GM21367 (cell line): ENCODE data around the gene C4B.
"Not testable (repeated sequence)": the region's sequence is repeated elsewhere in the genome, so short reads cannot be mapped to it uniquely, and the experiment has no call there.

Source experiments
- ATAC-seq: cut with Tn5 transposase; IDR thresholded peaks from one replicate; pipeline ENCODE4 v1.9.1; 2021; ENCODE audit not compliant: unreplicated experiment

C4B gene

GRCh38 chr6:31980998-31981397 lies 33.6 kb upstream of the C4B start:
- ATAC-seq = not testable (repeated sequence)

- ATAC-seq = not testable (repeated sequence)
These were observed 32.9 kb upstream of the C4B start, which contains the start of gene C4A for GRCh38 chr6:31981744-31982143. TSS of gene C4A (plus strand) at chr6:31982057. CDS start at chr6:31982108, 51 bp downstream.

GRCh38 chr6:31989363-31989762 lies 25.2 kb upstream of the C4B start:
- ATAC-seq = not testable (repeated sequence)

DNA sequence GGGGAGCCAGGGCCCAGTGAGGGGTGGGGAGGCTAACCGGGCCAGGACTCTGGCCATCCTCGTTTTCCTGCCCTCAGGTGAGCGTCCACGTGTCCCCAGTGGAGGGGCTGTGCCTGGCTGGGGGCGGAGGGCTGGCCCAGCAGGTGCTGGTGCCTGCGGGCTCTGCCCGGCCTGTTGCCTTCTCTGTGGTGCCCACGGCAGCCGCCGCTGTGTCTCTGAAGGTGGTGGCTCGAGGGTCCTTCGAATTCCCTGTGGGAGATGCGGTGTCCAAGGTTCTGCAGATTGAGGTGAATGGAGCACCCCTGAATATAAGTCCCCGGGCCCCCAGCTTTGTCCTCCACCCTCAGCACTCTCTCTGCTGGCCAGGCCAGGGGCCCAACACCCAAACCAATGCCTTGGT lies 20.2 kb upstream of the C4B start:
- not testable (repeated sequence) for ATAC-seq

DNA sequence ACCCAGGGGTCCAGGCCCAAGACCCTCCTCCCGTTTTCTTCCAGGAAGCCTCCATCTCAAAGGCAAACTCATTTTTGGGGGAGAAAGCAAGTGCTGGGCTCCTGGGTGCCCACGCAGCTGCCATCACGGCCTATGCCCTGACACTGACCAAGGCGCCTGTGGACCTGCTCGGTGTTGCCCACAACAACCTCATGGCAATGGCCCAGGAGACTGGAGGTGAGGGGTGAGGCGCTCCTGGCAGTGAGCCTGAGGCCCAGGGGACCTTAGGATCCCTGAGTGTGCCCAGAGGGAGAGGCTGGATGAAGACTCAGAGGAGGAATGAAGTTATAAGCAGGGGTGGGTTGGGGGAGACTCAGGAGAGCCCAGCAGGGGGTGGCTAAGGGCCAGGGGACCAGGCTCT lies 18.2 kb upstream of the C4B start:
- ATAC-seq = not testable (repeated sequence)

DNA sequence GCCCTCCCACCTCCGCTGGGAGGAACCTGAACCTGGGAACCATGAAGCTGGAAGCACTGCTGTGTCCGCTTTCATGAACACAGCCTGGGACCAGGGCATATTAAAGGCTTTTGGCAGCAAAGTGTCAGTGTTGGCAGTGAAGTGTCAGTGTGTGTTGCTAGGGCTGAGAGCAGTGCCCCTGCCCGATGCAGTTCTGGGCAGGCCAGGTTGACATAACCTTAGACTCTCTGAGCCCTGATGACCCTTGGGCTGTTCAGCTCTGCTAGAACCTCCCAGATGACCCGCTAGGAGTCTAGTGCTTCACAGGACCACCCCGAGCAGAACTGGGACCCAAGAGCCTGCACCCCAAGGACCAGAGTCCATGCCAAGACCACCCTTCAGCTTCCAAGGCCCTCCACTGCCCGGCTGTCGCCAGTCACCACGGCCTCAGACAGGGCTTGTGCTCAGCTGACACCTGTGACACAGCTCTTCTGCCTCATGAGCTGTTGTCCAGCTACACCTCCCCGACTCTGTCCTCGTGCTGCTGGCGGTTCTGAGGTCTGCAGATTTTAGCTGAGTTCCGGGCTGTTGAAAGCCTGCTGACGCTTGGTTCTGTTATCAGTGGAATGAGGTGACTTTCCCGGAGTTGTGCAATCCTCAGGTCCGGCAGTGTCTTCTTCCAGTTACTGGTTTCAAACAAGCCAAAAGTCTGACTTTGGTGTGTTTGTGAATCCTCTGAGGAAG lies 11.9 kb upstream of the C4B start:
- ATAC-seq = not testable (repeated sequence)

DNA sequence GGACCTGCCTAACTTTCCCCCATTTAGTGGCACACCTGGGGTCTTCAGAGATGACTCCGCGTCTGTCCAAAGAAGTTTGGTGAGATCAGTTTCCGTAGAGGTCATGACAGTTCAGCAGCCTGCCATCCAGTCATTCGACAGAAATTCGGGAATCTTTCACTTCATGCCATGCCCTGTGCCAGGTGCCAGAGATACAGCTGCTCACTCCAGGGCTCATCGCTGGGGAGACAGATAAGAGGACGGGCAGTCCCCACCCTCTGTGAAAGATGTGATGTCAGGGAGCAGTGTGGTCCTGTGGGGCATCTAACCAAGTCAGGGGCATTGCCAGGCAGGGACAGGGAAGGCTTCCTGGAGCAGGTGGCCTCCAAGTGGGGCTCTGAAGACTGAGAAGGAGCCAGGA lies 11.3 kb upstream of the C4B start:
- ATAC-seq = not testable (repeated sequence)

GRCh38 chr6:32004393-32004792 lies 10.2 kb upstream of the C4B start:
- not testable (repeated sequence) for ATAC-seq

DNA sequence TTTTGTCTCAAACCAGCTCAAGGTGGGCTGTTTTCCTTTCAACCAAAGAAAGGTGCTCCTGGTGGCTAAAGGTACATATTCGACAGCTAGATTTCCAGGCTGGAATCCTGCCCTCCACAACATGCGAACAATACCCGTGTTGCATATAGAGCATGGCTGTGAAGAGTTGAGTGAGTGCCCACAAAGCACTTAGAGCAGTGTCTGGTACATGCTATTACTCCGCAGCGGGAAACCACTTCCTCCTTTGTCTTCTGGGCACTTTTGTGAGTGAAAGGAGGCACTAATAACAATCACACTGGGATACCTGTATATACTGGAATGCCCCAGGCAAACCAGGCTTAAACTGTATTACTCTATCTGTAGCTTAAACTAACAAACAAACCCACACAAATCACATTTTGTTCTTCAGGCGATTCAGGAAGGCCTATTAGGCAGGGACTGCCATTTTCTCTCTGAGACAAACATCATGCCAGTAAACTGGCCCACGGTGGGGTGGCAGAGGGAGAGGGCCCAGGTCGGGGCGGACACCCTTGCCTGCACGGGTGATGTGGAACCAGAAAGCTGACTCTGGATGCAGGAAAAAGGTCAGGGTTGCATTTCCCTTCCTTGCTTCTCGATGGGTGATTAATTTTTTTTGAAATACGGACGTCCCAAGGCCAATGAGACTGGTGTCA lies 9.6 kb upstream of the C4B start:
- ATAC-seq = not testable (repeated sequence)

DNA sequence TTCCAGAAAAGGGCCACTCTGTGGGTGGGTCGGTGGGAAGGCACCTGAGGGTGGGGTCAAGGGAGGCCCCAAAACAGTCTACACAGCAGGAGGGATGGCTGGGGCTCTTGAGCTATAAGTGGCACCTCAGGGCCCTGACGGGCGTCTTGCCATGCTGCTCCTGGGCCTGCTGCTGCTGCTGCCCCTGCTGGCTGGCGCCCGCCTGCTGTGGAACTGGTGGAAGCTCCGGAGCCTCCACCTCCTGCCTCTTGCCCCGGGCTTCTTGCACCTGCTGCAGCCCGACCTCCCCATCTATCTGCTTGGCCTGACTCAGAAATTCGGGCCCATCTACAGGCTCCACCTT lies 9.1 kb upstream of the C4B start:
- ATAC-seq = not testable (repeated sequence)

DNA sequence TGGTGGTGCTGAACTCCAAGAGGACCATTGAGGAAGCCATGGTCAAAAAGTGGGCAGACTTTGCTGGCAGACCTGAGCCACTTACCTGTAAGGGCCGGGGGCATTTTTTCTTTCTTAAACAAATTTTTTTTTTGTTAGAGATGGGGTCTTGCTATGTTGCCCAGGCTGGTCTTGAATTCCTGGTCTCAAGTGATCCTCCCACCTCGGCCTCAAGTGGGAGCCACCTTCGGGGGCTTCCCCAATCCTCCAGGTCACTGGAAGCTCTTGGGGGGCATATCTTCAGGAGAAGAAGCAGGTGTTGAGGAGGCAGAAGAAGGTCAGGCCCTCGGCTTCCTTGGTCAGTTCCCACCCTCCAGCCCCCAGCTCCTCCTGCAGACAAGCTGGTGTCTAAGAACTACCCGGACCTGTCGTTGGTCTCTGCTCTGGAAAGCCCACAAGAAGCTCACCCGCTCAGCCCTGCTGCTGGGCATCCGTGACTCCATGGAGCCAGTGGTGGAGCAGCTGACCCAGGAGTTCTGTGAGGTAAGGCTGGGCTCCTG lies 8.5 kb upstream of the C4B start:
- ATAC-seq = not testable (repeated sequence)

DNA sequence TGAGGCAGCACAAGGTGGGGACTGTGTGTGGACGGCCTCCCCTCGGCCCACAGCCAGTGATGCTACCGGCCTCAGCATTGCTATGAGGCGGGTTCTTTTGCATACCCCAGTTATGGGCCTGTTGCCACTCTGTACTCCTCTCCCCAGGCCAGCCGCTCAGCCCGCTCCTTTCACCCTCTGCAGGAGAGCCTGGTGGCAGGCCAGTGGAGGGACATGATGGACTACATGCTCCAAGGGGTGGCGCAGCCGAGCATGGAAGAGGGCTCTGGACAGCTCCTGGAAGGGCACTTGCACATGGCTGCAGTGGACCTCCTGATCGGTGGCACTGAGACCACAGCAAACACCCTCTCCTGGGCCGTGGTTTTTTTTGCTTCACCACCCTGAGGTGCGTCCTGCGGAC lies 7.5 kb upstream of the C4B start:
- not testable (repeated sequence) for ATAC-seq

GRCh38 chr6:32008037-32008436 lies 6.6 kb upstream of the C4B start:
- ATAC-seq = not testable (repeated sequence)

GRCh38 chr6:32008616-32009015 lies 6.0 kb upstream of the C4B start:
- ATAC-seq = not testable (repeated sequence)

DNA sequence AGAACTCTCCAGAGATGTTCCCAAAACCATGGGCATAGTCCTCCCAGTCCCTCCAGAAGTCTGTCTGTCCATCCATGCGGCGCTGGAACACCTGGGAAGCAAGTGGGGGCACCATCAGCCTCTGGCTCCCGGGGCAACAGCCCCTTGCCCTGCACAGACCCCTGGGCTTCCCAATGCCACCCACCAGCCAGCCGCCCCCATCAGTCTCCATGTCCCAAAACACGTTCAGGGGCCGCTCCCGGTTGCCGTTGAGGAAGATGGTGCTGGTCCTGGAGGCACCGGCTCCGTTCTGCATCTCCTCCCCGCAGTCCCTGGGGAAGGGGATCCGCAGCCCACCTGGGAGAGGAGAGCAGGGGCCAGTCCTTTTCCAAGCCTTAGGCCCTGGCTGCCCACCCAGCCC lies 5.1 kb upstream of the C4B start:
- not testable (repeated sequence) for ATAC-seq

DNA sequence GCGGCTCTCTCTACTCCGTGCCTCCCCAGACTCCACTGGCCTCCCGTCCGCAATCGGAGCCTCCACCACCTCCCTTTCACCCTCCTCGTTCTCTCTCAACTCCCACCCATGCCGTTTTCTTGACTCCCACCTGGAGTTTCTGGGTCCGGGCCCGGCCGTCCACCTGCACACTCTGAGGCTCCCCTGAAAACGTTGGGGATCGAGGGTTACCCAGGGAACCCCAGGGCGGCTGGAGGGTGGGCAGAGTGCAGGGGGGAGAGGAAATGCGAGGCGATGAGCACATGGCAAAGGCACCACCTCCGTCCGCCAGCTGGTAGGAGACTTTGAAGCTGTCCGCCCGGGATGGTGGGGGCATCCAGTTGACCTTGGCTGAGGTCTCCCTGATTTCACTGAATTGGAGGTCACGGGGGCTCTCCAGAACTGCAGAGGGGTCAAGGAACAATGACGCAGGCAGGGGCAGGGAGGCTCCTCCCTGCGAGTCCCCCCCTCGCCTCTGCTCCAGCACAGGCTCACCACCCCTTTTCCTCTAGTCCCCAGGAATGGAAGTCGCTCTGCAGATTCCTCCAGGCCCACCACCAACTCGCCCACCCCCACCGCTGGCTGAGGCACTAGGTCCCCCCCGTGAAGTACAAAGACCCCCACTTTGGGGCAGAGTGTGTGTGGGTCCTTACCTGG lies 3.6 kb upstream of the C4B start:
- not testable (repeated sequence) for ATAC-seq

- ATAC-seq = not testable (repeated sequence)
These were observed 1.5 kb upstream of the C4B start for GRCh38 chr6:32012941-32013617.

GRCh38 chr6:32013738-32014137 lies 857 bp upstream of the C4B start:
- ATAC-seq = not testable (repeated sequence)

- ATAC-seq = not testable (repeated sequence)
These were observed 7.5 kb downstream of the C4B start for GRCh38 chr6:32022100-32022499.

DNA sequence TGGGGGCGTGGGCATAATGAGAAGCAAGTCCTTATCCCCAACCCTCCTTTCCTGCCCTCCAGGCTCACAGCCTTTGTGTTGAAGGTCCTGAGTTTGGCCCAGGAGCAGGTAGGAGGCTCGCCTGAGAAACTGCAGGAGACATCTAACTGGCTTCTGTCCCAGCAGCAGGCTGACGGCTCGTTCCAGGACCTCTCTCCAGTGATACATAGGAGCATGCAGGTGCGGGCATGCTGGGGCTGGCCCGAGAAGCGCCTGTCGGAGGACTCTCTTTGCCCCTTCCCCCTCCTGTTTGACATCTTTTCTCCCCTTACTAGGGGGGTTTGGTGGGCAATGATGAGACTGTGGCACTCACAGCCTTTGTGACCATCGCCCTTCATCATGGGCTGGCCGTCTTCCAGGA lies 14.0 kb downstream of the C4B start:
- ATAC-seq = not testable (repeated sequence)

- ATAC-seq = not testable (repeated sequence)
These were observed 15.0 kb downstream of the C4B start for GRCh38 chr6:32029553-32029952.
